GM19240 (cell line): ENCODE measurements around the gene GDPD4.

ENCODE experiments used
- DNase-seq: peaks from one replicate; pipeline ENCODE4 v3.0.0; 2011; ENCODE audit warnings: low spot score; ENCODE audit not compliant: insufficient read length

Gene GDPD4

GRCh38 chr11:77299528-77299993 lies 1.9 kb downstream of the GDPD4 start:
- no peak for DNase-seq

- DNase-seq = no peak
Observed at GRCh38 chr11:77294040-77294439, 7.4 kb downstream of the GDPD4 start.

GRCh38 chr11:77289737-77290136 lies 11.7 kb downstream of the GDPD4 start:
- no peak for DNase-seq

GRCh38 chr11:77287615-77288273 lies 13.7 kb downstream of the GDPD4 start:
- no peak for DNase-seq

- DNase-seq = no peak
Observed at GRCh38 chr11:77287136-77287535, 14.3 kb downstream of the GDPD4 start.

GRCh38 chr11:77284476-77285468 lies 16.7 kb downstream of the GDPD4 start:
- no peak for DNase-seq

GRCh38 chr11:77283101-77283500 lies 18.4 kb downstream of the GDPD4 start:
- no peak for DNase-seq

GRCh38 chr11:77278595-77279506 lies 22.6 kb downstream of the GDPD4 start:
- DNase-seq = no peak

- DNase-seq = no peak
Observed at GRCh38 chr11:77276271-77276670, 25.2 kb downstream of the GDPD4 start.

GRCh38 chr11:77270921-77271320 lies 30.6 kb downstream of the GDPD4 start:
- no peak for DNase-seq

GRCh38 chr11:77269484-77270123 lies 31.9 kb downstream of the GDPD4 start:
- no peak for DNase-seq

- no peak for DNase-seq
Observed at GRCh38 chr11:77267962-77268361, 33.5 kb downstream of the GDPD4 start.

GRCh38 chr11:77266766-77267165 lies 34.7 kb downstream of the GDPD4 start:
- no peak for DNase-seq

GRCh38 chr11:77262803-77263202 lies 38.7 kb downstream of the GDPD4 start:
- no peak for DNase-seq

- DNase-seq = no peak
Observed at GRCh38 chr11:77259641-77260040, 41.8 kb downstream of the GDPD4 start.

GRCh38 chr11:77253690-77254089 lies 47.8 kb downstream of the GDPD4 start:
- no peak for DNase-seq

GRCh38 chr11:77252555-77253270 lies 48.8 kb downstream of the GDPD4 start:
- no peak for DNase-seq

GRCh38 chr11:77250881-77251640 lies 50.4 kb downstream of the GDPD4 start:
- DNase-seq = no peak

- DNase-seq = no peak
Observed at GRCh38 chr11:77249427-77249826, 52.1 kb downstream of the GDPD4 start.
